ENCODE results near the gene CCDC149. TPM values are rescaled to one million over a fixed set of nuclear protein-coding genes. Genes with fewer than 3 reads are reported as not detected.
"Not testable (repeated sequence)": the region's sequence is repeated elsewhere in the genome, so short reads cannot be mapped to it uniquely, and the experiment has no call there.

CCDC149 gene
- total RNA-seq, 4 donors from 2014 or later: 6.5 to 17.4 (median 12.3) TPM

DNA sequence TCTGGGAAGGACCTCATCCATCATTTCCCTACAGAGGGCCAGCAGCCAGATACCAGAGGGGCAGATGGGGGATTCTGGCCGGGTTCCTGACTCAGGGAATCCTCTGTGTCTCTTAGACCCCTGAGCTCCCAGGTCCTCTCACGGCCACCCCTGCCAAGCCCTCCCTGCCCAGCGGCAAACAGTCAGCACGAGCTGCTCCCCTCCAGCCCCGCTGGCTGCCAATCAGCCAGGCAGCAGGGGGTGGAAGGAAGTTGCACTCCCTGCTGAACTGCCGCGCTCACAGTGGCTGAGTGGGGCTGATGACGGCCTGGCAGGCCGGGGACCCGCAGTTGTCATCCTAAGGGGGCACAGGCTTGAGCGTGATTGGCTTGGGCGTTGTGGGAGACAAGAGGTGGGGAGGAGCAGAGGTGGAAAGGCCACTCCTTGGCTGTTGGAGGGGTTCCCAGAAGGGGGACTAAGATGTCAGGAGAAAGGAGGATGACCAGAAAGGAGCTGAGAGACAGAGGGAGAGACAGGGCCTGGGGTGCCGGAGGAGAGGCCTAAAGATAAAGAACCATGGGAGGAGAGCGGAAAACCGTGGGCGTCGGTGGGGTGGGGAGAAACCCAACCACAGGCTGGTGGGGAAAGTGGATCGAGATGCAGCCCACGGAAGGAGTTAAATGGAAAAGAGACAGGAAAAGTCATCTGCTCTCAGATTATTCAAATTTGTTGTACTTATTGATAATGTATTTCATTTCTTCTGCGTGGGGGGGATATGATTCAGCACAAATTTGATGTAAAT lies 4.4 kb upstream of the CCDC149 start:
- Histone ChIP-seq H3K27ac (no peak overlapping the region), H3K36me3 (no peaks in the 10 kb centered on the region), H3K4me1 (peaks cover 6% of the 10 kb centered on the region), H3K27me3 (no peaks in the 10 kb centered on the region), H3K9me3 (no peaks in the 10 kb centered on the region), H3K4me3 (no peak overlapping the region)
- no peak for DNase-seq (ENCODE audit: low spot score in 2 of 2)
- WGBS: 85% methylated on average over 15 of the region's 20 CpGs
- TF ChIP-seq POLR2A (IDR thresholded peaks at IDR 0.05): no peak
- TF ChIP-seq, protein P1, sequence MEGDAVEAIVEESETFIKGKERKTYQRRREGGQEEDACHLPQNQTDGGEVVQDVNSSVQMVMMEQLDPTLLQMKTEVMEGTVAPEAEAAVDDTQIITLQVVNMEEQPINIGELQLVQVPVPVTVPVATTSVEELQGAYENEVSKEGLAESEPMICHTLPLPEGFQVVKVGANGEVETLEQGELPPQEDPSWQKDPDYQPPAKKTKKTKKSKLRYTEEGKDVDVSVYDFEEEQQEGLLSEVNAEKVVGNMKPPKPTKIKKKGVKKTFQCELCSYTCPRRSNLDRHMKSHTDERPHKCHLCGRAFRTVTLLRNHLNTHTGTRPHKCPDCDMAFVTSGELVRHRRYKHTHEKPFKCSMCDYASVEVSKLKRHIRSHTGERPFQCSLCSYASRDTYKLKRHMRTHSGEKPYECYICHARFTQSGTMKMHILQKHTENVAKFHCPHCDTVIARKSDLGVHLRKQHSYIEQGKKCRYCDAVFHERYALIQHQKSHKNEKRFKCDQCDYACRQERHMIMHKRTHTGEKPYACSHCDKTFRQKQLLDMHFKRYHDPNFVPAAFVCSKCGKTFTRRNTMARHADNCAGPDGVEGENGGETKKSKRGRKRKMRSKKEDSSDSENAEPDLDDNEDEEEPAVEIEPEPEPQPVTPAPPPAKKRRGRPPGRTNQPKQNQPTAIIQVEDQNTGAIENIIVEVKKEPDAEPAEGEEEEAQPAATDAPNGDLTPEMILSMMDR (IDR thresholded peaks at IDR 0.05): no peak

DNA sequence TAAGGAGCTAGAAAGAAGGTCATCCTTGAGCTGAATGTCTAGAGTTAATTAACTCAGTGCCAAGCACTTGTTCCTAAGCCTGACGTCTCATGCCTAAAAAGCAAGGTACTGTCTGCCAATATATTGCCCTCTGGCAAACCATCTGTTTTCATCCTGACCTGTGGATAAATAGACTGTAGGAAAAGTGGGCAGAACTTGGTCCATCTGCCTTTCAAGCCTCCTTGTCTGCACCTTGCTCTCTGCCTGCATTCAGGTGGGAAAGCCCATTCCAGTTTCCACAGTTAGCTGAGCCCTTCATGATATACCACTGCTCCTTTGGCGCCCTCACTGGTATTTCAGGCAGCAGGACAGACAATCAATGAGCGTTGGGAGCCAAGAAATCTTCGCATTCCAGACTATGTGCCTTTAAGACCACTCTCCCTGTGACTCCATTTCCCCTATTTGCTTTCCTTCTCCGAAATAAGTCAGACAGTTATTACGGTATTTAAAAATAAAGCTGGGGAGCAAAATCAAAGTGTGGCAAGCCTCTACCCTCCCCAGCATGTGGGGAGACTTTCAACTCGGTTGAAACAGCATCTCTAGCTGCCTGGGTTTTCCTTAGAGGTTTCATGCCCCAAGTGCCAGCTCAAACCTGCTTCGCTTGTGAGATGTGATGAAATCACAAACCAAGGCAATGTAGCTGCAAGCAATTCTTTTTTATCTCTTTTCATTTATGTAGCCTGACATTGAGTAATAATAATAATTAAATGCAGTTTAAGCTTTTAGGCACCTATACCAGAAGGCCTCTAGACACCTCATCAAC lies 2.5 kb upstream of the CCDC149 start:
- H3K4me3 ChIP-seq: no peak overlapping the region
- WGBS: 42% methylated on average over 8 of the region's 8 CpGs
- H3K36me3 ChIP-seq: no peaks in the 10 kb centered on the region
- TF ChIP-seq POLR2AphosphoS5 (IDR thresholded peaks at IDR 0.05): no peak
- TF ChIP-seq, protein P1 (IDR thresholded peaks at IDR 0.05): no peak
- no peak for TF ChIP-seq POLR2A (IDR thresholded peaks at IDR 0.05)
- no peak for TF ChIP-seq EP300 (IDR thresholded peaks at IDR 0.05)
- H3K27ac ChIP-seq: no peak overlapping the region
- no peaks in the 10 kb centered on the region for H3K27me3 ChIP-seq
- no peak for DNase-seq (ENCODE audit: low spot score in 2 of 2)
- H3K4me1 ChIP-seq: peaks cover 14% of the 10 kb centered on the region
- H3K9me3 ChIP-seq: no peaks in the 10 kb centered on the region

DNA sequence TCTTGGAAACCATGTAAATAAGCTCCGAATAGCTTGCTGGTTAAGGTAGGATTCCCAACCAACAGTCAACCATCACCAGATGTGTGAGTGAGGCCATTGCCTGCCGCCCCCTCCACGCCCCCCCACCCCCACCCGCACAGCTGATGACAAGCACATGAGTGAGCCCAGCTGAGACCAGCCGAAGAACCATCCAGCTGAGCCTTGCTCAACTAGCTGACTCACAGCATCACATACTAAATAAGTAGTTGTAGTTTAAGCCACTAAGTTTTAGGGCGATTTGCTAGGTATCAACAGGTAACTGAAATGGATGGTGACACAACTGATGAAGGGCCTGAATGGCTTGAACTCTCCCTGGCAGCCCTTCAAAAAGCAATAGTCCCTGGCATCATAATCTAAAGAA lies 1.6 kb upstream of the CCDC149 start:
- peaks cover 7% of the 10 kb centered on the region for H3K36me3 ChIP-seq
- DNase-seq (ENCODE audit: low spot score in 2 of 2): no peak
- H3K4me3 ChIP-seq: no peak overlapping the region
- no peak for TF ChIP-seq EP300 (IDR thresholded peaks at IDR 0.05)
- TF ChIP-seq, protein P1 (IDR thresholded peaks at IDR 0.05): no peak
- TF ChIP-seq POLR2AphosphoS5 (IDR thresholded peaks at IDR 0.05): no peak
- no peak for TF ChIP-seq POLR2A (IDR thresholded peaks at IDR 0.05)
- H3K4me1 ChIP-seq: peaks cover 14% of the 10 kb centered on the region
- no peak overlapping the region for H3K27ac ChIP-seq
- no peaks in the 10 kb centered on the region for H3K9me3 ChIP-seq
- 90% methylated on average over 6 of the region's 6 CpGs for WGBS
- no peaks in the 10 kb centered on the region for H3K27me3 ChIP-seq

DNA sequence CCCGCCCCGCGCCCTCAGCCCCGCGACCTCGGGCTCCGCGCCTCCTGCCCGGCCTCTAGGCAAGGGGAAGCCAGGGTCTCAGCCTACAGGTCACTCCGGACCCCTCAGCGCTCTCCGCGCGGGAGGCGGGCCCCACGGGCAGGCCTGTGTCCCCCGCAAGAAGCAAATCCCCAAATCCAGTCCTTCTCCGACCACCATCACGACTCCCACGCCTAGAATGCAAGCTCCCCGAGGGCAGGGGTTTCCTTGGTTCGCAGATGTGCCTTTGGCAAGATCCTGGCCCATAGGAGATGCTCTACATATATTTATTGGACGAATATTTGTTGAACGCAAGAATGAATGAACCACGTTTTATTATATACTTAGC lies 260 bp upstream of the CCDC149 start:
- Histone ChIP-seq H3K4me3 (peak overlapping the region; percentile 84), H3K36me3 (peaks cover 18% of the 10 kb centered on the region), H3K27me3 (no peaks in the 10 kb centered on the region), H3K9me3 (no peaks in the 10 kb centered on the region), H3K4me1 (peaks cover 14% of the 10 kb centered on the region), H3K27ac (peak overlapping the region; percentile 88)
- no peak for TF ChIP-seq POLR2A (IDR thresholded peaks at IDR 0.05)
- TF ChIP-seq, protein P1 (IDR thresholded peaks at IDR 0.05): no peak
- TF ChIP-seq EP300 (IDR thresholded peaks at IDR 0.05): no peak
- TF ChIP-seq POLR2AphosphoS5 (IDR thresholded peaks at IDR 0.05): no peak
- DNase-seq (ENCODE audit: low spot score in 2 of 2): no peak
- 22% methylated on average over 15 of the region's 25 CpGs for WGBS

DNA sequence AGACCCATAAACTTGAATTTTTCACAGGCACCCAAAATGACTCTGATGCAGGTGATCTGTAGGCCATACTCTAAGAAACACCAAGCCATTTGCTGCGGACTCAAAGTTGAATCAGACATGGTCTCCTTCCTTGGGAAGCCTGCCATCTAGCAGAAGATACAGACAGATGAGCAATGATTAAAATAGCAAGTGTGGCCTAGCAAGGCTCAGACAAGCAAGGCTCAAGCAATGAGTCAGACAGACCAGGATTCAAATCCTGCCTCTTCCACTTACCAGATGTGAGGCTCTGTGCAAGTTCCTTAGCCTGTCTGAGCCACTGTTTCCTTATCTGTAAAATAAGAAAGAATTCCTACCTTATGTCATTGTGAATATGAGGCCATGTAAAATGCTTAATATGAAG lies 2.3 kb downstream of the CCDC149 start:
- H3K27ac ChIP-seq: no peak overlapping the region
- 100% methylated on average over 1 of the region's 1 CpG for WGBS

DNA sequence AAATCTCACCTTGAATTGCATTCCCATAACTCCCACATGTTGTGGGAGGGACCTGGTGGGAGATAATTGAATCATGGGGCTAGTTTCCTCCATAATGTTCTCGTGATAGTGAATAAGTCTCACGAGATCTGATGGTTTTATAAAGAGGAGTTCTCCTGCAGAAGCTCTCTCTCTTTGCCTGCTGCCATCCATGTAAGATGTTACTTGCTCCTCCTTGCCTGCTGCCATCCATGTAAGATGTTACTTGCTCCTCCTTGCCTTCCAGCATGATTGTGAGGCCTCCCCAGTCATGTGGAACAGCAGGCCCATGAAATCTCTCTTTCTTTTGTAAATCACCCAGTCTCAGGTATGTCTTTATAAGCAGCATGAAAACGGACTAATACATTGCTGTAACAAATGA lies 3.2 kb downstream of the CCDC149 start:
- Histone ChIP-seq H3K36me3 (peaks cover 18% of the 10 kb centered on the region), H3K4me1 (peaks cover 10% of the 10 kb centered on the region)
- H3K27me3 ChIP-seq; H3K27ac ChIP-seq; H3K9me3 ChIP-seq; H3K4me3 ChIP-seq; DNase-seq (ENCODE audit: low spot score in 2 of 2): not testable (repeated sequence)
- WGBS: 95% methylated on average over 3 of the region's 3 CpGs

More for the DNA sequence above, 2.3 kb downstream of the CCDC149 start:
- peaks cover 11% of the 10 kb centered on the region for H3K4me1 ChIP-seq
- H3K27me3 ChIP-seq: no peaks in the 10 kb centered on the region
- no peak for DNase-seq (ENCODE audit: low spot score in 2 of 2)
- TF ChIP-seq EP300 (IDR thresholded peaks at IDR 0.05) (no peak), POLR2AphosphoS5 (IDR thresholded peaks at IDR 0.05) (no peak), POLR2A (IDR thresholded peaks at IDR 0.05) (no peak)
- TF ChIP-seq, protein P1 (IDR thresholded peaks at IDR 0.05): no peak
- no peaks in the 10 kb centered on the region for H3K9me3 ChIP-seq
- H3K4me3 ChIP-seq: no peak overlapping the region
- H3K36me3 ChIP-seq: peaks cover 18% of the 10 kb centered on the region
